Adipose tissue (tissue), 3 donors: ENCODE results near the gene SDE2. TPM values are rescaled to one million over a fixed set of nuclear protein-coding genes. Genes with fewer than 3 reads are reported as not detected.
"Not testable (repeated sequence)": the region's sequence is repeated elsewhere in the genome, so short reads cannot be mapped to it uniquely, and the experiment has no call there.

Experiments used
- H3K27ac ChIP-seq: one replicate; pipeline ENCODE4 v1.5.1; 2013; ENCODE audit warnings: low read depth, low read length
- WGBS, 3 donors: extraction: QIAGEN DNeasy Blood & Tissue Kit; methylation state at CpG; one replicate each; pipeline ENCODE4 v1.1.7; 2013; 5-methylcytosine and 5-hydroxymethylcytosine counted together
- polyA plus RNA-seq, 3 donors: library from polyadenylated mRNA; stranded (reverse); fragments of 200-250 nt; gene quantifications; one replicate each; pipeline ENCODE4 v1.2.3, GENCODE V29; 2013
- donor health status: healthy with polysubstance abuse.
- donor health status: Bipolar disorder and iron deficiency.
- donor health status: healthy.

Gene SDE2
- polyA plus RNA-seq, 3 donors, result 5.1 to 13.6 (median 13.0) TPM

- 66 to 79% (median 78%) methylated on average over 7 of the region's 7 CpGs for WGBS, 3 donors
- no peak overlapping the region for H3K27ac ChIP-seq
These were observed 11.4 kb downstream of the SDE2 start for GRCh38 chr1:225987491-225988316.

GRCh38 chr1:225981714-225982113 is 17.4 kb downstream of the SDE2 start:
- 89 to 99% (median 97%) methylated on average over 3 of the region's 3 CpGs for WGBS, 3 donors
- H3K27ac ChIP-seq, result no peak overlapping the region

- no peak overlapping the region for H3K27ac ChIP-seq
- 45 to 64% (median 61%) methylated on average over 5 of the region's 5 CpGs for WGBS, 3 donors
These were observed 18.9 kb downstream of the SDE2 start for GRCh38 chr1:225980005-225980836.

GRCh38 chr1:225979421-225979820 is 19.7 kb downstream of the SDE2 start:
- WGBS, 3 donors, result 73 to 98% (median 97%) methylated on average over 1 of the region's 1 CpG
- H3K27ac ChIP-seq, result no peak overlapping the region

GRCh38 chr1:225977937-225978748 is 21.0 kb downstream of the SDE2 start:
- whole genome bisulfite sequencing, 3 donors, result 39 to 61% (median 58%) methylated on average over 15 of the region's 15 CpGs

GRCh38 chr1:225975146-225975545 is 24.0 kb downstream of the SDE2 start:
- H3K27ac ChIP-seq, result not testable (repeated sequence)
- 94 to 96% (median 95%) methylated on average over 12 of the region's 12 CpGs for WGBS, 3 donors

More at GRCh38 chr1:225977937-225978748, 21.0 kb downstream of the SDE2 start:
- H3K27ac ChIP-seq, result no peak overlapping the region

GRCh38 chr1:225974454-225974853 is 24.7 kb downstream of the SDE2 start:
- 89 to 94% (median 94%) methylated on average over 9 to 10 of the region's 10 CpGs for WGBS, 3 donors
- H3K27ac ChIP-seq, result no peak overlapping the region

- WGBS, 3 donors, result 37 to 76% (median 64%) methylated on average over 5 of the region's 5 CpGs
- no peak overlapping the region for H3K27ac ChIP-seq
These were observed 26.0 kb downstream of the SDE2 start for GRCh38 chr1:225973158-225973557.

- no peak overlapping the region for H3K27ac ChIP-seq
- WGBS, 3 donors, result 88 to 94% (median 90%) methylated on average over 15 of the region's 15 CpGs
These were observed 26.6 kb downstream of the SDE2 start for GRCh38 chr1:225972344-225973152.

GRCh38 chr1:225970592-225971157 is 28.5 kb downstream of the SDE2 start:
- 78 to 89% (median 87%) methylated on average over 16 of the region's 16 CpGs for WGBS, 3 donors
- H3K27ac ChIP-seq, result not testable (repeated sequence)

GRCh38 chr1:225969751-225970150 is 29.4 kb downstream of the SDE2 start:
- not testable (repeated sequence) for H3K27ac ChIP-seq
- WGBS, 3 donors, result 92 to 94% (median 94%) methylated on average over 11 to 28 of the region's 28 CpGs

- H3K27ac ChIP-seq, result no peak overlapping the region
- WGBS, 3 donors, result 63 to 77% (median 64%) methylated on average over 5 of the region's 5 CpGs
These were observed 33.9 kb downstream of the SDE2 start for GRCh38 chr1:225965231-225965630.

GRCh38 chr1:225963735-225964530 is 35.2 kb downstream of the SDE2 start:
- H3K27ac ChIP-seq, result no peak overlapping the region
- 91 to 93% (median 92%) methylated on average over 15 of the region's 15 CpGs for WGBS, 3 donors

- no peak overlapping the region for H3K27ac ChIP-seq
- 23 to 32% (median 31%) methylated on average over 20 to 21 of the region's 21 CpGs for WGBS, 3 donors
These were observed 36.6 kb downstream of the SDE2 start for GRCh38 chr1:225962440-225962975.

GRCh38 chr1:225961659-225962439 is 37.3 kb downstream of the SDE2 start:
- WGBS, 3 donors, result 64 to 72% (median 69%) methylated on average over 20 of the region's 20 CpGs
- H3K27ac ChIP-seq, result no peak overlapping the region

- no peak overlapping the region for H3K27ac ChIP-seq
- 74 to 82% (median 77%) methylated on average over 3 of the region's 3 CpGs for WGBS, 3 donors
These were observed 41.1 kb downstream of the SDE2 start for GRCh38 chr1:225958041-225958440.
